Omental fat pad (tissue), 4 donors: ENCODE measurements around the gene PDE7B. TPM values are rescaled to one million over a fixed set of nuclear protein-coding genes. Genes with fewer than 3 reads are reported as not detected.
"Not testable (repeated sequence)": the region's sequence is repeated elsewhere in the genome, so short reads cannot be mapped to it uniquely, and the experiment has no call there.

ENCODE experiments used
- ATAC-seq: fragments of 150-250 bp; one replicate; pipeline ENCODE4 v1.9.1; 2016; ENCODE audit warnings: mild to moderate bottlenecking, moderate library complexity; ENCODE audit not compliant: low FRiP score
- DNase-seq: peaks from one replicate; pipeline ENCODE4 v3.0.0-alpha.2; 2019; ENCODE audit warnings: low spot score
- CTCF ChIP-seq, 3 donors: fragments of 450-650 bp; IDR thresholded peaks; one replicate each; pipeline ENCODE4 v1.5.1; 2016 to 2017; ENCODE audit warnings: antibody characterized with exemption in 3 of 3, mild to moderate bottlenecking in 3 of 3, moderate library complexity in 2 of 3
- total RNA-seq, 4 donors: library from RNA; depleted of rRNA; stranded (reverse); fragments of >200 nt; gene quantifications; one replicate each; pipeline ENCODE4 v1.1.0, GENCODE V29; 2016

Gene PDE7B
- total RNA-seq, 4 donors from 2014 or later, result 7.3 to 15.0 (median 12.1) TPM

GRCh38 chr6:136095986-136096385 lies 244.5 kb downstream of the PDE7B start:
- no peak for ATAC-seq
- no peak for TF ChIP-seq CTCF (IDR thresholded peaks at IDR 0.05)
- no peak for DNase-seq

GRCh38 chr6:136102991-136103688 lies 251.6 kb downstream of the PDE7B start:
- TF ChIP-seq CTCF (IDR thresholded peaks at IDR 0.05), result no peak
- ATAC-seq (no peak), DNase-seq (no peak)

- TF ChIP-seq CTCF (IDR thresholded peaks at IDR 0.05), result no peak
- DNase-seq (no peak), ATAC-seq (peak; percentile 44)
Observed at GRCh38 chr6:136103763-136104311, 252.3 kb downstream of the PDE7B start.

GRCh38 chr6:136104556-136104955 lies 253.1 kb downstream of the PDE7B start:
- DNase-seq (no peak), ATAC-seq (no peak)
- no peak for TF ChIP-seq CTCF (IDR thresholded peaks at IDR 0.05)

- ATAC-seq, DNase-seq: not testable (repeated sequence)
Observed at GRCh38 chr6:136105797-136106196, 254.3 kb downstream of the PDE7B start.

- DNase-seq, result no peak
Observed at GRCh38 chr6:136108361-136108945, 257.0 kb downstream of the PDE7B start.

GRCh38 chr6:136111831-136112230 lies 260.3 kb downstream of the PDE7B start:
- TF ChIP-seq CTCF (IDR thresholded peaks at IDR 0.05), result no peak
- ATAC-seq, result no peak
- no peak for DNase-seq

More at GRCh38 chr6:136108361-136108945, 257.0 kb downstream of the PDE7B start:
- no peak for TF ChIP-seq CTCF (IDR thresholded peaks at IDR 0.05)
- no peak for ATAC-seq
